GM19463 (cell line): Measurements from ENCODE around the gene CRPPA.
"Not testable (repeated sequence)": the region's sequence is repeated elsewhere in the genome, so short reads cannot be mapped to it uniquely, and the experiment has no call there.

ENCODE experiments used
- ATAC-seq: cut with Tn5 transposase; IDR thresholded peaks from one replicate; pipeline ENCODE4 v1.9.1; 2021; ENCODE audit warnings: mild to moderate bottlenecking, moderate library complexity; ENCODE audit not compliant: unreplicated experiment

Gene CRPPA

GRCh38 chr7:16421333-16422102 is at the start of gene CRPPA:
Gene CRPPA, minus strand, starts transcription at chr7:16421538. Its CDS starts 216 bp downstream, at chr7:16421322.
- ATAC-seq = peak; percentile 35

GRCh38 chr7:16465469-16466361 is 44.4 kb upstream of the CRPPA start, which contains the start of gene SOSTDC1:
Gene SOSTDC1, minus strand, starts transcription at chr7:16465738. Its CDS starts 70 bp downstream, at chr7:16465668.
- ATAC-seq = no peak

- ATAC-seq = no peak
Observed at GRCh38 chr7:16463949-16464715, 42.8 kb upstream of the CRPPA start.

GRCh38 chr7:16463520-16463919 is 42.2 kb upstream of the CRPPA start:
- ATAC-seq = no peak

- ATAC-seq = no peak
Observed at GRCh38 chr7:16462431-16462889, 41.1 kb upstream of the CRPPA start.

GRCh38 chr7:16460789-16461493 is 39.6 kb upstream of the CRPPA start:
- no peak for ATAC-seq

GRCh38 chr7:16456303-16456702 is 35.0 kb upstream of the CRPPA start:
- ATAC-seq = not testable (repeated sequence)

GRCh38 chr7:16455591-16455990 is 34.3 kb upstream of the CRPPA start:
- ATAC-seq = no peak

GRCh38 chr7:16450366-16450765 is 29.0 kb upstream of the CRPPA start:
- ATAC-seq = no peak

GRCh38 chr7:16447876-16448275 is 26.5 kb upstream of the CRPPA start:
- ATAC-seq = no peak

- no peak for ATAC-seq
Observed at GRCh38 chr7:16446508-16446907, 25.2 kb upstream of the CRPPA start.

- ATAC-seq = not testable (repeated sequence)
Observed at GRCh38 chr7:16443871-16444270, 22.5 kb upstream of the CRPPA start.

GRCh38 chr7:16438988-16439387 is 17.6 kb upstream of the CRPPA start:
- no peak for ATAC-seq

- no peak for ATAC-seq
Observed at GRCh38 chr7:16436306-16436705, 15.0 kb upstream of the CRPPA start.

- ATAC-seq = no peak
Observed at GRCh38 chr7:16433568-16434122, 12.3 kb upstream of the CRPPA start.

- no peak for ATAC-seq
Observed at GRCh38 chr7:16432425-16432731, 11.0 kb upstream of the CRPPA start.

GRCh38 chr7:16431646-16432424 is 10.5 kb upstream of the CRPPA start:
- ATAC-seq = no peak

- ATAC-seq = no peak
Observed at GRCh38 chr7:16430133-16430532, 8.8 kb upstream of the CRPPA start.

GRCh38 chr7:16428672-16429071 is 7.3 kb upstream of the CRPPA start:
- no peak for ATAC-seq
